HepG2 (cell line): ENCODE measurements around the gene SMARCD1. TPM values are rescaled to one million over a fixed set of nuclear protein-coding genes. Genes with fewer than 3 reads are reported as not detected.

Experiments used
- ATAC-seq: fragments of 200-7000 bp; cut with Tn5 transposase; 3 replicates; pipeline ENCODE4 v1.9.1; 2020; ENCODE audit warnings: mild to moderate bottlenecking, moderate library complexity
- BruUV-seq: library from RNA; stranded (reverse); fragments of 400-500 nt; replicated peaks from 2 replicates; lab custom pipeline; 2021; lab: Mats Ljungman, UMichigan
- CTCF ChIA-PET: fragments of 300-600 bp; formaldehyde crosslinking; extraction: SDS; loops from one replicate; lab custom pipeline; 2021; ENCODE audit warnings: low total read pairs, inconsistent platforms, low intra/inter-chr PET ratio; lab: Yijun Ruan, JAX
- POLR2A ChIA-PET: fragments of 350-600 bp; sonication (Branson Sonifier 250); formaldehyde crosslinking; loops from one replicate; lab custom pipeline; 2020; ENCODE audit warnings: antibody characterized with exemption, inconsistent platforms; lab: Yijun Ruan, JAX
- DNase-seq: peaks from one replicate; pipeline ENCODE4 v3.0.0-alpha.2; 2015; ENCODE audit warnings: low spot score
- FAIRE-seq: peaks from 3 replicates; lab custom pipeline; 2011; peaks lifted over from hg19 to GRCh38; lab: Jason Lieb, UNC
- H2AFZ ChIP-seq: one replicate; pipeline ENCODE4 v1.6.1; 2011; ENCODE audit warnings: low read length, inconsistent platforms
- H3K27ac ChIP-seq: fragments of 300-600 bp; 3 replicates; pipeline ENCODE4 v1.8.0; 2011; ENCODE audit warnings: mixed run types, mild to moderate bottlenecking, mixed read lengths, low read length, inconsistent platforms; ENCODE audit not compliant: insufficient read depth; ENCODE audit errors: extremely low read length
- H3K27me3 ChIP-seq, 2 experiments: fragments of 200-600 bp in 1 of 2; 2 replicates in 1 of 2; 3 replicates in 1 of 2; pipeline versions ENCODE4 v1.6.0 to v1.8.0; 2011; ENCODE audit warnings: low read length in 2 of 2, mild to moderate bottlenecking in 2 of 2, moderate library complexity in 2 of 2, inconsistent platforms in 1 of 2; ENCODE audit not compliant: insufficient read depth in 2 of 2, control insufficient read depth in 1 of 2
- H3K36me3 ChIP-seq, 2 experiments: fragments of 200-600 bp in 1 of 2; replicated peaks in 1 of 2; 2 replicates in 1 of 2; 3 replicates in 1 of 2; pipeline versions ENCODE4 v1.5.1 to v1.8.0; 2011; ENCODE audit warnings: low read length in 2 of 2, inconsistent platforms in 1 of 2; ENCODE audit not compliant: insufficient read depth in 2 of 2, control insufficient read depth in 1 of 2
- H3K4me1 ChIP-seq: 2 replicates; pipeline ENCODE4 v1.5.1; 2012; ENCODE audit warnings: low read length, inconsistent platforms; ENCODE audit not compliant: insufficient read depth
- H3K4me2 ChIP-seq: 2 replicates; pipeline ENCODE4 v1.6.0; 2011; ENCODE audit warnings: low read depth, low read length, inconsistent platforms
- H3K4me3 ChIP-seq, 3 experiments: fragments of 200-600 bp in 1 of 3; sonication (generic), shearing (Covaris generic) in 1 of 3; replicated peaks in 1 of 3; 2 replicates each; pipeline ENCODE4 v1.5.1; 2011 to 2016; ENCODE audit warnings: low read length in 3 of 3, inconsistent platforms in 2 of 3, low read depth in 2 of 3, mild to moderate bottlenecking in 2 of 3, control low read depth in 1 of 3, mixed read lengths in 1 of 3; ENCODE audit not compliant: insufficient read depth in 1 of 3
- H3K79me2 ChIP-seq: one replicate; pipeline ENCODE4 v1.6.1; 2011; ENCODE audit warnings: low read length, inconsistent platforms; ENCODE audit not compliant: insufficient read depth
- H3K9ac ChIP-seq: 2 replicates; pipeline ENCODE4 v1.6.0; 2011; ENCODE audit warnings: mild to moderate bottlenecking, low read depth, low read length, inconsistent platforms; ENCODE audit not compliant: insufficient read depth
- H3K9me3 ChIP-seq: 2 replicates; pipeline ENCODE4 v1.5.1; 2012; ENCODE audit warnings: mild to moderate bottlenecking, low read length
- H4K20me1 ChIP-seq: 2 replicates; pipeline ENCODE4 v1.6.0; 2011; ENCODE audit warnings: inconsistent platforms, mild to moderate bottlenecking, low read length, moderate library complexity; ENCODE audit not compliant: insufficient read depth
- ARID2 ChIP-seq: sonication (generic); formaldehyde crosslinking; IDR thresholded peaks from 2 replicates; pipeline ENCODE4 v1.8.1; 2022; ENCODE audit warnings: mild to moderate bottlenecking, missing genetic modification reagents, borderline replicate concordance
- FOSL1 ChIP-seq: sonication (generic); formaldehyde crosslinking; IDR thresholded peaks from 2 replicates; pipeline ENCODE4 v1.9.0; 2021; ENCODE audit warnings: missing genetic modification reagents, borderline replicate concordance
- IRX3 ChIP-seq: sonication (generic); formaldehyde crosslinking; IDR thresholded peaks from 2 replicates; pipeline ENCODE4 v1.8.1; 2023; ENCODE audit warnings: mild to moderate bottlenecking, low read depth, missing genetic modification reagents, borderline replicate concordance
- KLF15 ChIP-seq: sonication (generic); formaldehyde crosslinking; IDR thresholded peaks from 2 replicates; pipeline ENCODE4 v1.8.1; 2023; ENCODE audit warnings: borderline replicate concordance, mild to moderate bottlenecking, inconsistent platforms, missing genetic modification reagents, mixed read lengths
- NR2F1 ChIP-seq, 2 experiments: fragments of 450-650 bp in 1 of 2; formaldehyde crosslinking in 1 of 2; IDR thresholded peaks; 2 replicates each; pipeline versions ENCODE4 v1.5.0 to v1.6.1; 2016 to 2020; ENCODE audit warnings: mild to moderate bottlenecking in 1 of 2, missing compliant biosample characterization in 1 of 2, missing genetic modification reagents in 1 of 2, moderate library complexity in 1 of 2
- PHB2 ChIP-seq: fragments of 450-650 bp; IDR thresholded peaks from 2 replicates; pipeline ENCODE4 v1.6.1; 2018; ENCODE audit not compliant: partially characterized antibody
- POLR2G ChIP-seq: fragments of 200-400 bp; formaldehyde crosslinking; IDR thresholded peaks from 2 replicates; pipeline ENCODE4 v1.6.1; 2018; ENCODE audit warnings: mild to moderate bottlenecking, low read depth, low read length, moderate library complexity
- TOE1 ChIP-seq: sonication (generic); formaldehyde crosslinking; IDR thresholded peaks from 2 replicates; pipeline ENCODE4 v1.4.0; 2020; ENCODE audit warnings: mild to moderate bottlenecking, missing genetic modification reagents
- ZFP82 ChIP-seq: sonication (generic); formaldehyde crosslinking; IDR thresholded peaks from 2 replicates; pipeline ENCODE4 v1.5.1; 2020; ENCODE audit warnings: mild to moderate bottlenecking, missing genetic modification reagents, borderline replicate concordance
- ZNF138 ChIP-seq: sonication (generic); formaldehyde crosslinking; IDR thresholded peaks from 2 replicates; pipeline ENCODE4 v1.5.0; 2020; ENCODE audit warnings: mild to moderate bottlenecking, low read depth, missing genetic modification reagents
- ZNF292 ChIP-seq: sonication (generic); formaldehyde crosslinking; IDR thresholded peaks from 2 replicates; pipeline ENCODE4 v1.8.1; 2022; ENCODE audit warnings: mild to moderate bottlenecking, low read depth, missing genetic modification reagents, borderline replicate concordance
- ZNF335 ChIP-seq: sonication (generic); formaldehyde crosslinking; IDR thresholded peaks from 2 replicates; pipeline ENCODE4 v1.4.0; 2020; ENCODE audit warnings: missing genetic modification reagents
- ZNF430 ChIP-seq: sonication (generic); formaldehyde crosslinking; IDR thresholded peaks from 2 replicates; pipeline ENCODE4 v1.9.0; 2021; ENCODE audit warnings: mild to moderate bottlenecking, missing genetic modification reagents
- ZNF558 ChIP-seq: sonication (generic); formaldehyde crosslinking; IDR thresholded peaks from 2 replicates; pipeline ENCODE4 v1.9.0; 2022; ENCODE audit warnings: mild to moderate bottlenecking, missing genetic modification reagents, borderline replicate concordance
- ZNF577 ChIP-seq: sonication (generic); formaldehyde crosslinking; IDR thresholded peaks from 2 replicates; pipeline ENCODE4 v1.4.0; 2020; ENCODE audit warnings: mild to moderate bottlenecking, low read depth, missing genetic modification reagents, borderline replicate concordance
- ZNF781 ChIP-seq: sonication (generic); formaldehyde crosslinking; IDR thresholded peaks from 2 replicates; pipeline ENCODE4 v1.5.1; 2020; ENCODE audit warnings: borderline replicate concordance, mild to moderate bottlenecking, missing genetic modification reagents; ENCODE audit errors: not compliant biosample characterization
- ZNF816 ChIP-seq: sonication (generic); formaldehyde crosslinking; IDR thresholded peaks from 2 replicates; pipeline ENCODE4 v1.8.0; 2022; ENCODE audit warnings: missing genetic modification reagents, mild to moderate bottlenecking, borderline replicate concordance
- ZNF83 ChIP-seq: sonication (generic); formaldehyde crosslinking; IDR thresholded peaks from 2 replicates; pipeline ENCODE4 v1.4.0; 2020; ENCODE audit warnings: missing genetic modification reagents, mild to moderate bottlenecking, borderline replicate concordance
- WGBS: methylation state at CpG from one replicate; pipeline ENCODE4 v1.1.6; 2017; ENCODE audit warnings: low lambda C conversion rate; 5-methylcytosine and 5-hydroxymethylcytosine counted together
- in situ Hi-C: cut with HindIII; loops from 2 replicates; pipeline ENCODE4 v1.10.0; 2017; ENCODE audit warnings: low pct_unique_long_range_greater_than_20kb; ENCODE audit not compliant: extremely low pct_ligation_motif_present
- intact Hi-C: fragments of 100-400 bp; cut with micrococcal nuclease; formaldehyde crosslinking; loops from one replicate; pipeline ENCODE4 v1.10.0; 2022; ENCODE audit not compliant: unreplicated experiment
- polyA plus RNA-seq, 8 experiments: library from polyadenylated mRNA; depleted of rRNA in 3 of 8; stranded (reverse) in 7 of 8; unstranded in 1 of 8; fragments of >200 nt; fragmentation: Illumina TruSeq in 4 of 8; extraction: Trizol in 4 of 8; gene quantifications; 2 replicates each; pipeline versions ENCODE4 v1.2.1 to v1.2.3, GENCODE V29; 2011 to 2016; ENCODE audit warnings: low read depth in 4 of 8, missing spikeins in 1 of 8, mixed read lengths in 1 of 8; ENCODE audit not compliant: insufficient read depth in 1 of 8
- total RNA-seq, 5 experiments: library from RNA; depleted of rRNA; stranded (reverse); fragments of >200 nt; fragmentation: Illumina TruSeq; extraction: Trizol; gene quantifications; 2 replicates each; pipeline ENCODE4 v1.2.3, GENCODE V29; 2016; ENCODE audit warnings: low read depth in 1 of 5
- TF ChIP-seq, protein P1 (sequence below): sonication (generic); formaldehyde crosslinking; IDR thresholded peaks from 2 replicates; pipeline ENCODE4 v1.4.0; 2020; ENCODE audit warnings: mild to moderate bottlenecking, missing genetic modification reagents
- TF ChIP-seq, protein P2 (sequence below): sonication (generic); formaldehyde crosslinking; IDR thresholded peaks from 2 replicates; pipeline ENCODE4 v1.4.0; 2020; ENCODE audit warnings: mild to moderate bottlenecking, missing genetic modification reagents

SMARCD1 gene
- total and polyA plus RNA-seq, 2 of the 13 experiments (the other 11 are each of a cell fraction or from before 2014, with no cell fraction given), result 51.7 to 54.6 TPM

DNA sequence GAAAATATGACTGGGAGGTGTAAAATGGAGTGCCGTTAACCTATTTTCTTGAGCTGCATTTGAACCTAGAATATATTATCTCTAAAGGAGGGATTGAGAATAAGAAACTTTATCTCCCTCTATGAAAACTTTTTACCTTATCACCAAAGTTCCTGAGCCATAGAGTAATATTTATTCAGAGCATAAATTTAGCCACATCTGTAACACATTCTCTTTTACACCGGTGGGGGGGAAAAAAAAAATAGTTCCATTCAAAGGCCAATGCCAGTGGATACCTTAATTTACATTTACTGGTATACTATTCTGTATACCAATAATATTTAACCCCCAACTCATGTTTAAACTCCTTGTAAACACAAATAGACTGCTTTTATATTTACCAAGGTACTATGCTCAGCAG is 60.3 kb downstream of the SMARCD1 start:
- POLR2A ChIA-PET, result interaction anchor here (1.0 kb wide), 1 partner anchor 63 kb away, joined by 3 read pairs; no protein-coding TSS in a partner anchor
- ATAC-seq, result no peak

More for the DNA sequence above, 60.3 kb downstream of the SMARCD1 start:
- DNase-seq (no peak), FAIRE-seq (no peak)
- Histone ChIP-seq H3K4me3 (no peak overlapping the region), H3K79me2 (peaks cover 8% of the 10 kb centered on the region), H4K20me1 (no peaks in the 10 kb centered on the region), H3K27ac (no peak overlapping the region), H3K27me3 (no peaks in the 10 kb centered on the region), H3K4me2 (no peak overlapping the region), H3K4me1 (no peaks in the 10 kb centered on the region), H3K36me3 (peaks cover 0 to 29% of the 10 kb centered on the region in 2 experiments; a peak in 3 of 5 replicates), H3K9me3 (no peaks in the 10 kb centered on the region), H2AFZ (no peak overlapping the region), H3K9ac (no peak overlapping the region)
- TF ChIP-seq ZNF781 (CRISPR knock-in tag) (no peak), IRX3 (no peak), ZNF816 (CRISPR knock-in tag) (no peak), FOSL1 (CRISPR knock-in tag) (no peak), NR2F1 (CRISPR knock-in tag; IDR thresholded peaks at IDR 0.05) (no peak), KLF15 (CRISPR knock-in tag) (no peak), ZNF83 (CRISPR knock-in tag) (no peak), ZNF335 (CRISPR knock-in tag) (no peak), POLR2G (no peak), ARID2 (CRISPR knock-in tag) (no peak), ZNF577 (CRISPR knock-in tag) (no peak), ZNF558 (no peak), PHB2 (no peak), ZNF138 (CRISPR knock-in tag) (no peak), ZNF292 (CRISPR knock-in tag) (no peak), TOE1 (no peak), ZNF430 (no peak), ZFP82 (no peak)
- TF ChIP-seq, protein P1, sequence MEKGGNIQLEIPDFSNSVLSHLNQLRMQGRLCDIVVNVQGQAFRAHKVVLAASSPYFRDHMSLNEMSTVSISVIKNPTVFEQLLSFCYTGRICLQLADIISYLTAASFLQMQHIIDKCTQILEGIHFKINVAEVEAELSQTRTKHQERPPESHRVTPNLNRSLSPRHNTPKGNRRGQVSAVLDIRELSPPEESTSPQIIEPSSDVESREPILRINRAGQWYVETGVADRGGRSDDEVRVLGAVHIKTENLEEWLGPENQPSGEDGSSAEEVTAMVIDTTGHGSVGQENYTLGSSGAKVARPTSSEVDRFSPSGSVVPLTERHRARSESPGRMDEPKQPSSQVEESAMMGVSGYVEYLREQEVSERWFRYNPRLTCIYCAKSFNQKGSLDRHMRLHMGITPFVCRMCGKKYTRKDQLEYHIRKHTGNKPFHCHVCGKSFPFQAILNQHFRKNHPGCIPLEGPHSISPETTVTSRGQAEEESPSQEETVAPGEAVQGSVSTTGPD (CRISPR knock-in tag), result no peak
- TF ChIP-seq, protein P2, sequence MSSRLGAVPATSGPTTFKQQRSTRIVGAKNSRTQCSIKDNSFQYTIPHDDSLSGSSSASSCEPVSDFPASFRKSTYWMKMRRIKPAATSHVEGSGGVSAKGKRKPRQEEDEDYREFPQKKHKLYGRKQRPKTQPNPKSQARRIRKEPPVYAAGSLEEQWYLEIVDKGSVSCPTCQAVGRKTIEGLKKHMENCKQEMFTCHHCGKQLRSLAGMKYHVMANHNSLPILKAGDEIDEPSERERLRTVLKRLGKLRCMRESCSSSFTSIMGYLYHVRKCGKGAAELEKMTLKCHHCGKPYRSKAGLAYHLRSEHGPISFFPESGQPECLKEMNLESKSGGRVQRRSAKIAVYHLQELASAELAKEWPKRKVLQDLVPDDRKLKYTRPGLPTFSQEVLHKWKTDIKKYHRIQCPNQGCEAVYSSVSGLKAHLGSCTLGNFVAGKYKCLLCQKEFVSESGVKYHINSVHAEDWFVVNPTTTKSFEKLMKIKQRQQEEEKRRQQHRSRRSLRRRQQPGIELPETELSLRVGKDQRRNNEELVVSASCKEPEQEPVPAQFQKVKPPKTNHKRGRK (CRISPR knock-in tag), result no peak
- 97% methylated on average over 2 of the region's 2 CpGs for WGBS
- CTCF ChIA-PET, result no interaction called here
- in situ Hi-C loops (no loop called here), intact Hi-C loops (no loop called here)
- no TSS peak for BruUV-seq
